Cerebellar nuclear complex (tissue), 1 donor: Measurements from ENCODE around the gene RNF169.
"Not testable (repeated sequence)": the region's sequence is repeated elsewhere in the genome, so short reads cannot be mapped to it uniquely, and the experiment has no call there.

Experiments used
- DNase-seq, 2 experiments: peaks; one replicate each; lab custom pipeline; 2025; lab: John Stamatoyannopoulos, UW

RNF169 gene

DNA sequence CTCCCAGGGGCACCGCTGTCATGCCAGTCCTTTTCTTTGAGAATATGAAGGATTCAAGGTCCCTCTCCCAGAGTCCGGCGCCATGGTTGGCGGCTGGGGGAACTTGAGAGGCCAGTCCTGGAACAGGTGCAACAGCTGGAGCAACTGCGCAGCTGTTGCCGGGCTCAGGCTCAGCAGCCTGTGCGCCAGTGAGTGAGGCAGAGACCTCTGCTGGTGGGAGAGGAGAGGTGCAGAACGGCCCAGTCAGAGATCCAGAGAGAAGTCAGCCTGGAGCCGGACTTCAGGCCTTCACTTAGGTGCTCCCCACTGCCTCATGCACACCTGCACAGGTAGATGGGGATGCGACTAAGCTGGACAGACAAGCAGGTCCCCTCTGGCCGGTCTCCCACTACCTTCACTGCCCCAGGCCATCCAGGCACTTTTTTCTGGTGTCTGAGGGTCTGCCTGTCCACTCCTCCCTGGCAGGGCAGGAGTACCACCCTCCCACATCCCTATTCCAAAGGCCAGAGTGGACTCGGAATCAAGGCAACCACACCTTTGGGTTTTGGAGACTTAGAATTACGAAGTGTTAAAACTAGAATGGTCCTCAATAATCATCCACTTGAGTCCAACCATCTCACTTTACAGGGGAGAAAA is 22.0 kb upstream of the RNF169 start:
- no peak for DNase-seq

DNA sequence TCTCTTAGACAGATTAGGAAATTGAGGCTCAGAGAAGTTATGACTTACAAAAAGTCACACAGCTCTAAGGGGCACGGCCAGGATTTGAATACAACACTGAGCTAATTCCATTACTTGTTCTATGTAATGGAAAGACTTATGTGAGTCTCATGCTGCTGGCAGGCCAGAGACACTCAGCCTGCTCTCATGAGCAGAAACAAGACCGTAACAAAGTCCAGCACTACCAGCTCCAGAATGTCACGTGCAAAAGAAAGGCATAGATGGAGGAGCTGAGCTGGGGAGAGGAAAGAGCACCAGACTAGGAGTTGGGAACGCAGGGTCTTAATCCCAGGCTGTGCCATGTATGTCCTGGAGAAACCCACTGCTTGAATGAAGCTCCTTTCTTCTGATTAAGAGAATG is 19.3 kb upstream of the RNF169 start:
- DNase-seq: no peak

- no peak for DNase-seq
These were observed 17.9 kb upstream of the RNF169 start for GRCh38 chr11:74730571-74731260.

- DNase-seq: no peak
These were observed 17.2 kb upstream of the RNF169 start, which contains the start of gene CHRDL2 for GRCh38 chr11:74731301-74732094. Gene CHRDL2 (minus strand): TSS chr11:74731426. CDS start chr11:74730888, 538 bp downstream.

- DNase-seq: no peak
These were observed 14.1 kb upstream of the RNF169 start for GRCh38 chr11:74734559-74734925.

GRCh38 chr11:74735365-74735928 is 13.2 kb upstream of the RNF169 start:
- DNase-seq: no peak

- DNase-seq: no peak
These were observed 12.6 kb upstream of the RNF169 start for GRCh38 chr11:74736031-74736430.

DNA sequence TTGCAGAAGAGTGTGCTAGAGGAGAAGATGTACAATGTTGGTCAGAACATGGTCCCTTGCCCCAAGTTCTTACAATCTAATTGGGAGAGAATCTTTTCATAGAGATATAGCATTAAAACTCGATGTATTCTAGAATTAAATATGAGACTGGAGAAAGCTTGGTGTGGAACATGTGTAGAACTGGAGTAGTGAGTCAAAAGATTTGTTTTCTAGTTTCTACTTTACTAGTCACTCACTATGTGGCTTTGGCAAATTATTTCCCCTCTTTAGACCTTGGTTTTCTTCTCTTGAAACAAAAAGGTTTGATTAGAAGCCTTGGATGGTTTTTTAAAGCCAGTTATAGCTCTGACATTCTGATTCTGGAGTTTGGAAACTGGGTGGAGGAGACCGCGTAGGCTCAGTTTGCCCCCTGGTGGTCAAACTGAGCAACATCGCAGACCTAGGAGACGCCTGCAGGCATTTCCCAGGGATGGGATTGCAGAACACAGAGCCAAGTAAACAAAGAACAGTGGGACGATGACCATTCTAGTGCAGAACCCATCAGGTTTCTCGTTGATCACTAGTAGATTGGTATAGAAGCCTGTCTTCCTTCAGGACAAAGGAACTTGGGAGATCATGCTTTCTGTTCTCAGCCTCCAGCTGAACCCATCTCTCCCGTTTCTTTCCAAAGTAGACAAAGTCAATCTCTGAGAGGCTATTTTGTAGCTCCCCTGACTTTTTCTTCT is 8.9 kb upstream of the RNF169 start:
- DNase-seq: no peak

DNA sequence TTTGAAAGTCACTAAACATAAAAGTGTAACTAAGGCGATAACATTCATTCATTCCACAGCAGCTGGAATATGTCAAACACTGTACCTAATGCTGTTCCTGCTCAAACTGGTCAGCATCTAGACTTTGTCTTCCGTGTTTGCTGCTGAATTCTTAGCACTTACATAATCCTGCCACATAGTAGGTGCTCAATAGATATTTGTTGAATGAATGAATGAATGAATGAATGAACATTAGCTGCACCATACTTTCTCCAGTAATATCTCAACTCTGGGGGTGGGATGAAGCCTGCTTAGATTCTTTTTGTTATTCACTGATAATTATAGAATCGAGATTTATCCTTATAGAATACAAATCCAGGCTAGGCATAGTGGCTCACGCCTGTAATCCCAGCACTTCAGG is 6.6 kb upstream of the RNF169 start:
- no peak for DNase-seq

GRCh38 chr11:74743640-74744039 is 5.0 kb upstream of the RNF169 start:
- no peak for DNase-seq

- DNase-seq: no peak
These were observed 4.4 kb upstream of the RNF169 start for GRCh38 chr11:74744277-74744676.

GRCh38 chr11:74746868-74747267 is 1.8 kb upstream of the RNF169 start:
- DNase-seq: no peak

- DNase-seq: no peak
These were observed 697 bp downstream of the RNF169 start for GRCh38 chr11:74749127-74749964.

DNA sequence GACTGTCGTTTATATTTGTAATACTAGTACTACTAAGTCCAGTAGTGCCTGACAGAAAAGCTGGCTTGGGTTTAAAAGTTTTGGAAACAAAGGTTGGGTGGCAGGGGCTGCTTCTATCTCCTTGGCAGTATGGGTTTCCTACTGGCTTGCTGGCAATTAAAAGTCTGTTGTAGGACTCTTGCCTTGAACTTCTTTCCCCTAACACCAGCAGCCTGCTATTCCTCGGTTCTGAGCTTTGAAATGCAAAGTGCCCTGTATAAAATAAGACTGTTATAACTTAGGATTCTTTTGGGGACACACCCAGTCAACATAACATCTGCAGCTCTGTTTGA is 1.3 kb downstream of the RNF169 start:
- DNase-seq: no peak

DNA sequence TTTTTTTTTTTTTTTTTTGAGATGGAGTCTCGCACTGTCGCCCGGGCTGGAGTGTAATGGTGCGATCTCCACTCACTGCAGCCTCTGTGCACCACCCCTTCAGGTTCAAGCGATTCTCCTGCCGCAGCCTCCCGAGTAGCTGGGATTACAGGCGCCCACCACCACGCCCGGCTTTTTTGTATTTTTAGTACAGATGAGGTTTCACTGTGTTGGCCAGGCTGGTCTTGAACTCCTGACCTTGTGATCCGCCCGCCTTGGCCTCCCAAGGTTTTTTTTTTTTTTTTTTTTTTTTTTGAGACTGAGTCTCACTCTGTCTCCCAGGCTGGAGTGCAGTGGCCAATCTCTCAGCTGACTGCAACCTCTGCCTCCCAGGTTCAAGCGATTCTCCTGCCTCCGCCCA is 1.9 kb downstream of the RNF169 start:
- DNase-seq: not testable (repeated sequence)

DNA sequence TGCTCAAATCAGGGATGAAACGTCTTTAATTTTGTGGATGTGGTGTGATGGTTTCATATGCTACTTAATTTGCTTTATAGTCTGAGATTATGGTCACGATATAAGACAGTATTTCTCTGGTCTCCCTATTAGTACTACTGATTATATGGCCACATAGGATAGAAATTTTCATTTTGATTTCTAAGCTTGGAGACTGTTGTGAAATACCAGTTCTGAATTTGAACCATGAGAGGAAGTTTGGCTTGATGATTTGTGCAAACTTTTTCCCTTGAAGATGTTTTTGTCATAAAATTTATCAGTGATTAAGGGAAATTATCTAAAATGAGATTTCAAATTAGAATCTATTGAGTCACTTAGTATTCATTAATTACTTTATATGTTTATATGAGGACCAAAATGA is 2.7 kb downstream of the RNF169 start:
- no peak for DNase-seq

DNA sequence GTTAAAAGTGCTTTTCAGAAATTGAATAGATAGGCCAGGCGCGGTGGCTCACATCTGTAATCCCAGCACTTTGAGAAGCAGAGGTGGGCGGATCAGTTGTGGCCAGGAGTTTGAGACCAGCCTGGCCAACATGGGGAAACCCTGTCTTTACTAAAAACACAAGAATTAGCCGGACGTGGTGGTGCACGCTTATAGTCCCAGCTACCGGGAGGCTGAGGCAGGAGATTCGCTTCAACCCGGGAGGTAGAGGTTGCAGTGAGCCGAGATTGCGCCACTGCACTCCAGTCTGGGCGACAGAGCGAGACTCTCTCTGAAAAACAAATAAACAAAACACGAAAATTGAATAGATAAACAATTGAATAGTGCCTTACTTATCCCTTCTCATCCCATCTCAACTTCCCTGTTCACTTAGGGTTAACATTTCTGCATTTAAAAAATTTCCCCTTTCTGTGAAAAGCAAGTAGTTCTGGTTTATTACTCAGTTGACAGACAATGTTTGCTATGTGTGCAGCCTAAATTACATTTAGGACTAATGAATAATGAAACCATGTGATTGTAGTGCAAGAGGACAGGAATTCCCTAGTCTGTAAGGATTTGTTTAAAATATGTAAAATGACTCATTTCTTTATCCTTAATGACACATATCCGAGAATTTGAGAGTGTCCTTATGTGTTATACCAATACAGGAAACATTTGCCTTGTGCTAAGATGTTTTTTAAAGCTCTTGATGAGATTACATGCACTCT is 6.0 kb downstream of the RNF169 start:
- DNase-seq: no peak

DNA sequence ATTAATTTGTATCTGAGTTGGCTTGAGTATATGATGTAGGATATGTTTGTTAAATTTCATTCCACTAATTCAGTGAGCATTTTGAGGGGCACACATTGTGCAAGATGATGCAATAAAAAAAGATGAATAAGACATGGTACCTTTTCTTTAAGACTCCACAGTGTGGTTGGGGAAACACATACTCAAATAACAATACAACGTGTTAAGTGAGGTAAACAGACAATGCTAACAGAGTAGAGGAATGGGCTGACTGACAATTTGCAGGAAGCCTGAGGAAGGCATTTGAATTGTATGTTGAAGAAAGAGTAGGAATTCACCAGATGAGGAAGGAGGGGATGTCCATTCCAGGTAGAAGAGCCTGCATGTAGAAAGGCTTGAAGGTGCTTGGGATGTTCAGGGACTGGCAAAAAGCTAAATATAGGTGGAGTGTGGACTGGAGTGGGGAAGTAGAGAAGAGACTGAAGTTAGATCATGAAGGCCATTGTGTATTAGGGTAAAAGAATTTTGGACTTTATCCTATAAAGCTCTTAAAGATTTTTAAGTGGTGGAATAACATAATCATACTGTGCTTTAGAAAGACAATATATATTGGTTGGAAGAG is 6.8 kb downstream of the RNF169 start:
- no peak for DNase-seq

DNA sequence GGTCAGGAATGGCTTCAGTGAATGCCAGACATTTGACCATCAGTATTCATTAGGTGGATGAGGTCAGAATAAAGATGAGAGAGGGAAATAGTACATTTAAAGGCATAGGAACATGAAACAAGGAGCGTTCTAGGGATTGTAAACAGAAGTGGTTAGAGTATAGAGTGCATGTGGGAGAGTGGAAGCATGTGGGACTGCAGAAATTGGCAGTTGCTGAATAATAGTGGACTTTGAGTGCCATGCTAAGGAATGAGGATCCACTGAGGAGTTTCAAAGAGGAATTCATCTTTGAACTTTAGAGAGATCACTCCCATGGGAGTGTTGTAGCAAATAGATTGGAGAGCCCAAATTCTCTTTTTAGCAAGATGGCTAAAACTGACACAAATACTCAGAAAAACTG is 7.9 kb downstream of the RNF169 start:
- DNase-seq: no peak

- DNase-seq: no peak
These were observed 18.3 kb downstream of the RNF169 start for GRCh38 chr11:74766905-74767304.
